Fibroblast of mammary gland (primary cell): ENCODE results near the gene KRT26.
"Not testable (repeated sequence)": the region's sequence is repeated elsewhere in the genome, so short reads cannot be mapped to it uniquely, and the experiment has no call there.

Experiments
- DNase-seq: peaks from one replicate; pipeline ENCODE4 v3.0.0-alpha.2; 2010; ENCODE audit warnings: low read depth
- H3K4me3 ChIP-seq: 2 replicates; pipeline ENCODE4 v1.5.1; 2011; ENCODE audit warnings: low read depth, mild to moderate bottlenecking, low read length, moderate library complexity; ENCODE audit not compliant: control insufficient read depth
- CTCF ChIP-seq: conservative IDR thresholded peaks from 2 replicates; pipeline ENCODE4 v1.5.1; 2011; ENCODE audit warnings: low read depth, low read length, inconsistent platforms; ENCODE audit not compliant: control insufficient read depth, insufficient read depth

Gene KRT26

DNA sequence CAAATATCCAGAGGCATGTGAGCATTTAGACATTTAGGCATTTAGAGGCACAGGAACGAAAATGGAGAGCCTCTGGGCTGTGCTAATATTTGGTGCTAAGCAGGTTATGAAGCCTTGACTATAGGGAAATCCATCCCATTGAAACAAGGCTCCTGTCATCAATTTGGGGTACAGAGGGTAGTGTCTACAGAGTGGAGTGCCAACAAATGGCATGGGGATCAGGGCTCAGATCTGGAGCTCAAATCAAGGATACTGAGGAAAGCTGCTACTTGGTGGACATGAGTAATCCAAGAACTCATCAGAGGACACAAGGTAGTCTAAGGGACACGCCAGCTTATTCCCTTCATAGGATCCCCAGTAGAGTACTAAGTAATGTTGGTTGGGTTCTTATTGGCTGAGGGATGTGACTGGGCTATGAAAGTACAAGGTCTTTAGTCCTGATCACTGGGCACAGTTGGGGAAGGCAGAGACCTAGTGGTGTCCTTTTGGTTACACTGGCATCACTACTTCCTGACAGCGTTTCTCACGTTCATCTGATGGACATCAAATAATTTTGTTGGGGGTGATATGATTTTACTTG is 45.2 kb upstream of the KRT26 start:
- no peak for DNase-seq
- no peak overlapping the region for H3K4me3 ChIP-seq
- no peak for TF ChIP-seq CTCF

GRCh38 chr17:40816569-40816968 is 44.6 kb upstream of the KRT26 start:
- no peak for DNase-seq
- TF ChIP-seq CTCF, result no peak
- H3K4me3 ChIP-seq, result no peak overlapping the region

- TF ChIP-seq CTCF, result no peak
- DNase-seq, result no peak
- H3K4me3 ChIP-seq, result no peak overlapping the region
Observed at GRCh38 chr17:40815381-40815780, 43.4 kb upstream of the KRT26 start.

GRCh38 chr17:40814657-40815056 is 42.7 kb upstream of the KRT26 start:
- DNase-seq, H3K4me3 ChIP-seq: not testable (repeated sequence)

DNA sequence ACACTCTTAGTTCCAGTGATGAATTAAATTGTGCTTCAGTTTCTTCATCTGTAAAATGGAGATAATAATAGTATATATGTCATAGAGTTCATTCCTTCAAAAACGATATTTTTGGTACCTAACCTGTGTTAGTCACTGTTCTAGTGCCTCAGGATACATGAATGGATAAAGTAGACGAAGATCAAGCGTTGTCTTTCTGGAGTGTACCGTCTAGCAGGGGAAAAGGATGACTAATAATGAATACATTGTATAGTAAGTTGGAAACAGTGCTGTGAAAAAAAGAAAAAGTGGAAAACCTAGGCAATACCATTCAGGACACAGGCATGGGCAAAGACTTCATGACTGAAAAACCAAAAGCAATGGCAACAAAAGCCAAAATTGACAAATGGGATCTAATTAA is 41.8 kb upstream of the KRT26 start:
- H3K4me3 ChIP-seq, result no peak overlapping the region
- DNase-seq, result no peak
- no peak for TF ChIP-seq CTCF

GRCh38 chr17:40812639-40813038 is 40.6 kb upstream of the KRT26 start:
- no peak for DNase-seq
- no peak overlapping the region for H3K4me3 ChIP-seq
- no peak for TF ChIP-seq CTCF

- no peak overlapping the region for H3K4me3 ChIP-seq
- no peak for DNase-seq
- TF ChIP-seq CTCF, result no peak
Observed at GRCh38 chr17:40810494-40810893, 38.5 kb upstream of the KRT26 start.
